HG03280 (cell line): ENCODE results near the gene ISCA2.
A peak's percentile ranks its signal among the peaks of the same experiment; 100 is the strongest.

Source experiments
- ATAC-seq: cut with Tn5 transposase; IDR thresholded peaks from one replicate; pipeline ENCODE4 v1.9.1; 2021; ENCODE audit warnings: mild to moderate bottlenecking, moderate library complexity; ENCODE audit not compliant: unreplicated experiment

The ISCA2 gene

GRCh38 chr14:74507840-74508239 lies 14.3 kb downstream of the ISCA2 start:
- no peak for ATAC-seq

- no peak for ATAC-seq
Measured at GRCh38 chr14:74508292-74508731, 14.7 kb downstream of the ISCA2 start.

GRCh38 chr14:74508844-74509428 lies 15.4 kb downstream of the ISCA2 start:
- ATAC-seq = no peak

- no peak for ATAC-seq
Measured at GRCh38 chr14:74509587-74510222, 16.1 kb downstream of the ISCA2 start.

GRCh38 chr14:74510223-74510931 lies 16.8 kb downstream of the ISCA2 start:
- no peak for ATAC-seq

GRCh38 chr14:74510959-74511409 lies 17.4 kb downstream of the ISCA2 start:
- no peak for ATAC-seq

- no peak for ATAC-seq
Measured at GRCh38 chr14:74511966-74512830, 18.6 kb downstream of the ISCA2 start.

GRCh38 chr14:74514471-74514941 lies 20.9 kb downstream of the ISCA2 start:
- ATAC-seq = no peak

GRCh38 chr14:74515891-74516412 lies 22.4 kb downstream of the ISCA2 start:
- no peak for ATAC-seq

- ATAC-seq = no peak
Measured at GRCh38 chr14:74516451-74517160, 23.0 kb downstream of the ISCA2 start.

- no peak for ATAC-seq
Measured at GRCh38 chr14:74517731-74518130, 24.2 kb downstream of the ISCA2 start.

- ATAC-seq = no peak
Measured at GRCh38 chr14:74518221-74518620, 24.7 kb downstream of the ISCA2 start.

- no peak for ATAC-seq
Measured at GRCh38 chr14:74519316-74520074, 25.9 kb downstream of the ISCA2 start.

GRCh38 chr14:74521756-74522155 lies 28.2 kb downstream of the ISCA2 start:
- no peak for ATAC-seq

GRCh38 chr14:74522740-74523139 lies 29.2 kb downstream of the ISCA2 start:
- no peak for ATAC-seq

- no peak for ATAC-seq
Measured at GRCh38 chr14:74524076-74524811, 30.7 kb downstream of the ISCA2 start.

GRCh38 chr14:74524812-74525135 lies 31.2 kb downstream of the ISCA2 start:
- ATAC-seq = no peak

GRCh38 chr14:74525361-74525851 lies 31.8 kb downstream of the ISCA2 start:
- ATAC-seq = peak; percentile 43
